ENCODE results near the gene HOXB4.

DNA sequence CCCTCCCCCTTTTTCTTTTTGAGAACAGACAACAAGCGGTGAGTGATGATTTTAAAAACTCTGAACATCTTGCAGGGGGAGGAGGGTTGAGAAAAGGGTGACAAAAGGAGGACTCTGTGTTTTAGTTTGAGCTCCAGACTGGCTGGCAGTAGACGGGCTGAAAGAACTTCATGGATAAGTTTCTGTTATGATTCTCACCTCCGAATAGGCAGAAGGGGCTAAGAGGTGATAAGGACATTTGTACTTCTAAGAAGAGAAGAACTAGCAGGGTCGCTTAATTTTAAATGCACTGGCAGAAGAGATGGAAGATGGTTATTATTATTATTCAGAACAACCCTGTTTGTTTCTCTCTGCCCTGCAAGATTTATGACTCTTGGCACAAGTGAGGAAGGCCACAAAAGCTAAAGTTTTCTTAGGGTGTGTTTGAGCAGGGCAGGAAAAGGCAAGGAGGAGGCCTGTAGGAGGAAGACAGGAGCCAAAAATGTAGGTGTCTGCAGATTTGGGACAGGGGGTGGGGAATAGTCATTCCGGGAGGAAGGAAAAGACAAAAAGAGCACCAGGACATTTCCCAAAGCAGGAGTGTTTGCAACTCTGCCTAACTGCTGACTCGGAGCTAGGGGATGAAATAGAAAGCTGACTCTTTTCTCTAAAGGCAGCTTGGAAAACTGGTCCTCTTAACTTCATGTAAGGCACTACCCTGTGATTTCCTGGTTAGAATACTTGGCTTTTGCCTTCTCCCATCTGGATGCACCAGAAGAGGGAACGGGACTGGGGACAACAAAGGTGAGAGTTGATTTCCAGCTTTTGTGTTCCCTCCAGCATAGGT lies 21.4 kb downstream of the HOXB4 start:
- TF ChIP-seq, protein P1, sequence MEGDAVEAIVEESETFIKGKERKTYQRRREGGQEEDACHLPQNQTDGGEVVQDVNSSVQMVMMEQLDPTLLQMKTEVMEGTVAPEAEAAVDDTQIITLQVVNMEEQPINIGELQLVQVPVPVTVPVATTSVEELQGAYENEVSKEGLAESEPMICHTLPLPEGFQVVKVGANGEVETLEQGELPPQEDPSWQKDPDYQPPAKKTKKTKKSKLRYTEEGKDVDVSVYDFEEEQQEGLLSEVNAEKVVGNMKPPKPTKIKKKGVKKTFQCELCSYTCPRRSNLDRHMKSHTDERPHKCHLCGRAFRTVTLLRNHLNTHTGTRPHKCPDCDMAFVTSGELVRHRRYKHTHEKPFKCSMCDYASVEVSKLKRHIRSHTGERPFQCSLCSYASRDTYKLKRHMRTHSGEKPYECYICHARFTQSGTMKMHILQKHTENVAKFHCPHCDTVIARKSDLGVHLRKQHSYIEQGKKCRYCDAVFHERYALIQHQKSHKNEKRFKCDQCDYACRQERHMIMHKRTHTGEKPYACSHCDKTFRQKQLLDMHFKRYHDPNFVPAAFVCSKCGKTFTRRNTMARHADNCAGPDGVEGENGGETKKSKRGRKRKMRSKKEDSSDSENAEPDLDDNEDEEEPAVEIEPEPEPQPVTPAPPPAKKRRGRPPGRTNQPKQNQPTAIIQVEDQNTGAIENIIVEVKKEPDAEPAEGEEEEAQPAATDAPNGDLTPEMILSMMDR (IDR thresholded peaks at IDR 0.05; ENCODE audit: insufficient read depth, low read length, poor library complexity, severe bottlenecking), result no peak
- no peak for TF ChIP-seq EZH2phosphoT487 (conservative IDR thresholded peaks at IDR 0.05; ENCODE audit: low read length)
